ENCODE measurements around the gene IGF2BP2. TPM values are rescaled to one million over a fixed set of nuclear protein-coding genes. Genes with fewer than 3 reads are reported as not detected.

IGF2BP2 gene
- total RNA-seq, 1 experiment from 2014 or later: 135 TPM

DNA sequence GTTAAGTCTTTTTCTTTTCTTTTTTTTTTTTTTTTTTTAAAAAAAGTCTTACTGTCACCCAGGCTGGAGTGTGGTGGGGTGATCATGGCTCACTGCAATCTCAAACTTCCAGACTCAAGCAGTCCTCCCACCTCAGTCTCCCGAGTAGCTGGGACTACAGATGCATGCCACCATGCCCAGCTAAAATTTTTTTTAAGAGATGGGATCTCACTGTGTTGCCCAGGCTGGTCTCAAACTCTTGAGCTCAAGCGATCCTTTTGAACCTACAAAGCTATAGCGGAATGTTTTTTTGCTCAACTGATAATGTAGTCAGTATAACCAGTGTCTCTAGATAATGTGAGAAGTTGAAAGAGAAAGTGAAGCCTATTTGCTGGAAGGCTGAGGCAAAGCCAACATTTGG is 3.9 kb upstream of the IGF2BP2 start:
- Histone ChIP-seq H3K36me3 (ENCODE audit: control insufficient read depth in 1 of 2, insufficient read depth in 2 of 2, low read length in 2 of 2) (no peaks in the 10 kb centered on the region), H3K4me3 (replicated peaks in 1 of 2; ENCODE audit: low read depth in 1 of 2, low read length in 2 of 2) (no peak overlapping the region), H3K79me2 (ENCODE audit: insufficient read depth, low read length) (peaks cover 10% of the 10 kb centered on the region), H2AFZ (ENCODE audit: low read depth, low read length, poor library complexity, severe bottlenecking) (no peak overlapping the region), H3K27ac (ENCODE audit: low read depth, low read length) (no peak overlapping the region), H3K9me3 (ENCODE audit: control insufficient read depth in 1 of 2, insufficient read depth in 1 of 2, low read depth in 1 of 2, low read length in 2 of 2) (no peaks in the 10 kb centered on the region), H3K4me2 (ENCODE audit: low read length) (no peak overlapping the region), H3K27me3 (ENCODE audit: insufficient read depth, low read length) (no peaks in the 10 kb centered on the region), H3K4me1 (ENCODE audit: control insufficient read depth in 1 of 2, insufficient read depth in 2 of 2, low read length in 2 of 2) (peaks cover 6 to 9% of the 10 kb centered on the region in 2 experiments; a peak in 3 of 4 replicates), H3K9ac (ENCODE audit: low read length) (no peak overlapping the region), H4K20me1 (ENCODE audit: insufficient read depth) (no peaks in the 10 kb centered on the region), H3K9me2 (ENCODE audit: insufficient read depth) (no peaks in the 10 kb centered on the region)
- CTCF ChIA-PET: no interaction called here
- RAD21 ChIA-PET (ENCODE audit: low non-redundant PET in 1 of 2, low total read pairs in 2 of 2, uncharacterized antibody in 2 of 2, unreplicated experiment in 2 of 2): no interaction called here
- BruUV-seq (replicated peaks): no TSS peak
- TF ChIP-seq, protein P1, sequence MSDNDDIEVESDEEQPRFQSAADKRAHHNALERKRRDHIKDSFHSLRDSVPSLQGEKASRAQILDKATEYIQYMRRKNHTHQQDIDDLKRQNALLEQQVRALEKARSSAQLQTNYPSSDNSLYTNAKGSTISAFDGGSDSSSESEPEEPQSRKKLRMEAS (IDR thresholded peaks at IDR 0.05): no peak
- TF ChIP-seq POLR2A (IDR thresholded peaks at IDR 0.05; ENCODE audit: borderline replicate concordance, extremely low read depth, insufficient read depth, insufficient read length) (no peak), JUND (IDR thresholded peaks at IDR 0.05) (no peak), CEBPB (IDR thresholded peaks at IDR 0.05; ENCODE audit: low read depth) (no peak), YY1 (IDR thresholded peaks at IDR 0.05; ENCODE audit: extremely low read depth, insufficient replicate concordance, low read depth, low read length) (no peak), ZNF274 (IDR thresholded peaks at IDR 0.05; ENCODE audit: low read depth, low read length) (no peak), ELF1 (IDR thresholded peaks at IDR 0.05; ENCODE audit: borderline replicate concordance, low read depth) (no peak), FOSL1 (IDR thresholded peaks at IDR 0.05; ENCODE audit: low read depth) (no peak), POLR2AphosphoS5 (IDR thresholded peaks at IDR 0.05; ENCODE audit: low read depth, low read length) (no peak), CBX3 (IDR thresholded peaks at IDR 0.05; ENCODE audit: low read depth) (no peak), EZH2 (IDR thresholded peaks at IDR 0.05) (no peak), SIN3A (IDR thresholded peaks at IDR 0.05; ENCODE audit: low read depth) (no peak)
- TF ChIP-seq, protein P2, sequence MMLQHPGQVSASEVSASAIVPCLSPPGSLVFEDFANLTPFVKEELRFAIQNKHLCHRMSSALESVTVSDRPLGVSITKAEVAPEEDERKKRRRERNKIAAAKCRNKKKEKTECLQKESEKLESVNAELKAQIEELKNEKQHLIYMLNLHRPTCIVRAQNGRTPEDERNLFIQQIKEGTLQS (IDR thresholded peaks at IDR 0.05): no peak
- POLR2A ChIA-PET: no interaction called here
- DNase-seq (ENCODE audit: low read depth, low spot score) (no peak), ATAC-seq (no peak)
- intact Hi-C loops (cut with micrococcal nuclease): no loop called here

Measured in HCT116 (cell line).